Epithelial cell of esophagus (primary cell): ENCODE data around the gene TFB1M.
"Not testable (repeated sequence)": the region's sequence is repeated elsewhere in the genome, so short reads cannot be mapped to it uniquely, and the experiment has no call there.

Experiments used
- DNase-seq: peaks from one replicate; pipeline ENCODE4 v3.0.0; 2010; ENCODE audit warnings: low read depth
- H3K4me3 ChIP-seq: 2 replicates; pipeline ENCODE4 v1.5.1; 2011; ENCODE audit warnings: mild to moderate bottlenecking, low read length, control low read depth
- CTCF ChIP-seq: IDR thresholded peaks from 2 replicates; pipeline ENCODE4 v1.5.1; 2011; ENCODE audit warnings: low read depth, mild to moderate bottlenecking, low read length, control low read depth, inconsistent platforms; ENCODE audit not compliant: insufficient read depth; ENCODE audit errors: missing control alignments

Gene TFB1M

GRCh38 chr6:155335265-155335664 is 21.0 kb upstream of the TFB1M start:
- TF ChIP-seq CTCF: no peak
- no peak overlapping the region for H3K4me3 ChIP-seq
- DNase-seq: no peak

GRCh38 chr6:155334073-155334472 is 19.8 kb upstream of the TFB1M start:
- not testable (repeated sequence) for H3K4me3 ChIP-seq, DNase-seq

GRCh38 chr6:155333414-155333813 is 19.1 kb upstream of the TFB1M start:
- no peak overlapping the region for H3K4me3 ChIP-seq
- no peak for TF ChIP-seq CTCF
- DNase-seq: no peak

GRCh38 chr6:155330922-155331321 is 16.6 kb upstream of the TFB1M start:
- H3K4me3 ChIP-seq: no peak overlapping the region
- no peak for TF ChIP-seq CTCF
- DNase-seq: no peak

GRCh38 chr6:155330133-155330734 is 15.9 kb upstream of the TFB1M start:
- H3K4me3 ChIP-seq: no peak overlapping the region
- no peak for DNase-seq
- no peak for TF ChIP-seq CTCF

- no peak for TF ChIP-seq CTCF
- H3K4me3 ChIP-seq: no peak overlapping the region
- DNase-seq: no peak
Measured at GRCh38 chr6:155329460-155330132, 15.3 kb upstream of the TFB1M start.

- DNase-seq: no peak
- no peak overlapping the region for H3K4me3 ChIP-seq
- TF ChIP-seq CTCF: no peak
Measured at GRCh38 chr6:155328539-155329459, 14.5 kb upstream of the TFB1M start.
